Activated T-cell treated with anti-CD3 and anti-CD28 coated beads for 24 hours (primary cell): ENCODE data around the gene CYP1A2.

Source experiments
- DNase-seq: peaks from one replicate; pipeline ENCODE4 v3.0.0-alpha.2; 2020; ENCODE audit warnings: low read depth

Gene CYP1A2

GRCh38 chr15:74788683-74789151, 40.1 kb downstream of the CYP1A2 start:
- DNase-seq, result no peak

DNA sequence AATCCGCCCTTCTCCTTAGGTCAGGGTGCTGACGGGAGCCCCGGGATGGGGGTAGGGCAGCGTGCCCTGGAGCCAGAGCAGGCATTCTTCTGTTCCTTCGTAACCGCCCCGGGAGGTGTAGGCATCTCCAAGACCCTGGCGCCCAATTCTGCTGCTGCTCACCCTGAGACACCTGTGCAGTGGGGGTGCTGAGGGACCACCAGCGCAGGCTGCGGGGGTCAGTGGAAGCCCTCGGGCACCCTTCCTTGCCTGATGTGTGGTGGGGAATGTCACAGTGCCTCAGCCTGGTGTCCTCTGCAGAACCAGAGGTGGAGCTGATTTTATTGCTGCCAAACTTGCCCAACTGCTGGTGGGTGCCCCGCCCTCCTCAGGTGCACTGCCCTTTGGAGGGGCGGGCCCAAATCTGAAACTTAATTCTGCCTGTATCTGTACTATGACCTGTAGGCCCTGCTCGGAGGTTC, 40.6 kb downstream of the CYP1A2 start:
- DNase-seq, result no peak

DNA sequence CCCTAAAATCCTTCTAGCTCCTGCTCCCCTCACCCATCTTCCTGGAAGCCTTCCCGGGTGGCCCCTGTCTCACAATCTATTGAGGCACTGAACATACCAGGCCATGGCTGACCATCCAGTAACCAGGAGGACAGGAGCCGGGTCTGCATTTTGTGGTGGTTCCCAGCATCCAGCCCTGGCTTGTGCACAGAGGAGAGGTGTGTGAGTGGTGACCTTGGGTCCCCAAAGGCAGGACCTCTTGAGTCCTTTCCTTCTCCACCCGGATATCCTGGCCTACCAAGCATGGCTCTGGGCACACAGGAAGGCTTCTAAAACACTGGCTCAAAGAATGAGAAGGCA, 41.1 kb downstream of the CYP1A2 start:
- DNase-seq, result no peak

DNA sequence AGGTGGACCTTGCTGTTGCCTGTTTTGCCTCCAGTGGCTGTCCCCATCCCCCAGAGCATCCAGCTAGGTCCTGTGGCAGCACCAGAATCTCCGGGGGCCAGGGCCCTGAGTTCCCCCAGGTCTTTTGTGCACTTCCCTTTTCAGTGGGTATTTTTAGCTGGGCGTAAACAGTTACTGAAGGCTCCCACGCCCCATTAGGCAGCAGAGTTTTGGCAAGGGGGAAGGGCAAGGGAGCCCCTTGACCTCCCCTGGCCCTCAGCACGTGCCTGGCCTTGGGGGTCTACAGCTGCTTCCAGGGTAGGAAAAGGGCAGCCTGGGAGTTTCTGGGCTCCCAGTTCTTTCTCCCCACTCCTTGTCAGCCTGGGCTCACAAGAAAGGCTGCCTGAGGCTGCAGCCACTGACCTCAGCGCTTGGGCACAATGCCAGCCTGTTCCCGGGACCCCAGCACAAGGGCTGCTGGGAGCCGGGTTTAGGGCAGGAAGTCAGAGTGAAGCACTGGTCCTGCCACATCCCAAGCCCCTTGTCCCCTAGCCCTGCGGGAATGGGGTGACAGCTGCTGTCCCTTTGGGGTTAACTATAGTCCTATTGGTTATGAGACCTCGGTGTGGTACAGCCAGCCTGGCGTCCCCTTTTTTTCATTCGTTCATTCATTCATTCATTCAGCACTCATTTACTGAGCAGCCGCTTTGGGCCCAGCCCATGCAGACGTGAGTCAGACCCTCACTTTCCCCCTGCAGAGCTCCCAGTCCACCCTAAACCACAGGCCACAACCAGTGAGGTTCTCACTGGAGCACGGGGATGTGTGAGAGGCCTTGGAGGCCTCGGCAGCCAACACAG, 41.7 kb downstream of the CYP1A2 start:
- DNase-seq, result no peak

GRCh38 chr15:74791007-74791406, 42.4 kb downstream of the CYP1A2 start:
- DNase-seq, result no peak

- no peak for DNase-seq
Observed at GRCh38 chr15:74791667-74792066, 43.0 kb downstream of the CYP1A2 start.

DNA sequence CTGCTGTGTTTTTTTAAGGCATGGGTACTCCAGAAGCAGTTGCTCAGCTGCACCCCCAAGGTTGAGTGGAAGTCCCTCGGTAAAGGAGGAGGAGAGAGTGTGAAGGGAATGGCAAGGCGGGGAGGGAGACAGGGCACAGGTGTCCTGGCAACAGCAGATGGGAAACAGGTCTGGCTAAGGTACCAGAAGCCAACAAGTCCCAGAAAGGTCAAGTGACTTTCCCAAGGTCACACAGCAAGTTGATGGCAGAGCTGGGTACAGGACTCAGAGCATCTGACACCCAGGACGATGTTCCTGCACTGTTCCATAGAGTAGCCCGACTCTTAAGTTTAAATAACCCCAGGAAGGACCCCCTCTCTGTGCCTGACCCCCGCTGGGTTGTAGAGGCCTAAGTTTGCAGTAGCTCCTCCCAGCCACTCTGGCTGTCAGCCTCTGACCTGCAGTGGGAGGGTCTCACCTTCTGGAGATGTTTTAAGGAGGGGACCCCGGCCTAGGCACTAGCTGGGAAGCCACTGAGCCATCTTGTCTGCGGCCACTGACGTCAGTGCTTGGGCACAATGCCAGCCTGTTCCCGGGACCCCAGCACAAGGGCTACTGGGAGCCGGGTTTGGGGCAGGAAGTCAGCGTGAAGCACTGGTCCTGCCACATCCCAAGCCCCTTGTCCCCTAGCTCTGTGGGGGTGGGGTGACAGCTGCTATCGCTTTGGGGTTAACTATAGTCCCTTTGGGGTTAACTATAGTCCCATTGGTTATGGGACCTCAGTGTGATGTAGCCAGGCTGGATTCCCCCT, 43.8 kb downstream of the CYP1A2 start:
- DNase-seq, result no peak

DNA sequence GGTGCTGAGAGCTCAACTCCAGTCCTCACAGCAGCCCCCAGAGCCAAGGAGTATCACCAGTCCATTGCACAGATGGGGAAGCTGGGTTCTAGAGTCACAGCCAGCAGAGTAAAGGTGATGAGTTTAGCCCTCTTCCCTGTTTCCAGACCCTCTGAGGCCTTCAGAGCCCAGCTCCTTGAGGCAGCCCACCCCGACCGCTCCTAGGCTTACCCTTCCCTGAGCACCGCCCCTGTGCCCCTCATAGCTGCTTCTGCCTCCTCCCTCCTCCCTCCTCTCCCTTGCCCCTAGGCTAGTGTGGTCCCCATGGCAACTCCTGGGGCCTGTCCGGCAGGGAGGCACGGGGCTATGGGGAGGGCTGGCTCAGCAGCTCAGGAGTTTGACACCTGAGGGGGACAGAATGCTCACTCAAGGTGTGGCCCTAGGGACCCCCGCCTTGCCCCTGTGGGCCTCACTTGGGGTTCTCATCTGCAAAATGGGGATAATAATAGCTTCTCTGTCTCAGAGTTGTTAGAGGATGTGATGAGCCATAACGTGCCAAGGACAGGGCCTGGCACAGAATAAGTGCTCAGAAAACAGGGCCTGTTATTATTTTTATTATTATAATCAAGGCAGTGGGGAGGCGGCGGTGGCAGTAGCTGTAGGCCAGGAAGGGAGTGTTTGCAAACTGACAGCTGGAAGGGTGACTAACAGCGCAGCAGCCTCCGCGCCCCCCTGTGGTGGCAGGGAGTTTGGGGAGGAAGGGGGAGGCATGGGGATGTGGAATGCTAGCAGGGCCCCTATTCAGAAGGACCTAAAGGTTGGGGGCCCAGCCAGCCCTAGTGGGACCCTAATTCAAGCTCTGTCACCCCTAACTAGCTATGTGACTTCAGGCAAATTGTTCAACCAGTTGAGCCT, 44.7 kb downstream of the CYP1A2 start:
- DNase-seq, result no peak

- no peak for DNase-seq
Observed at GRCh38 chr15:74794248-74794969, 45.8 kb downstream of the CYP1A2 start.

- no peak for DNase-seq
Observed at GRCh38 chr15:74794970-74795349, 46.3 kb downstream of the CYP1A2 start.

DNA sequence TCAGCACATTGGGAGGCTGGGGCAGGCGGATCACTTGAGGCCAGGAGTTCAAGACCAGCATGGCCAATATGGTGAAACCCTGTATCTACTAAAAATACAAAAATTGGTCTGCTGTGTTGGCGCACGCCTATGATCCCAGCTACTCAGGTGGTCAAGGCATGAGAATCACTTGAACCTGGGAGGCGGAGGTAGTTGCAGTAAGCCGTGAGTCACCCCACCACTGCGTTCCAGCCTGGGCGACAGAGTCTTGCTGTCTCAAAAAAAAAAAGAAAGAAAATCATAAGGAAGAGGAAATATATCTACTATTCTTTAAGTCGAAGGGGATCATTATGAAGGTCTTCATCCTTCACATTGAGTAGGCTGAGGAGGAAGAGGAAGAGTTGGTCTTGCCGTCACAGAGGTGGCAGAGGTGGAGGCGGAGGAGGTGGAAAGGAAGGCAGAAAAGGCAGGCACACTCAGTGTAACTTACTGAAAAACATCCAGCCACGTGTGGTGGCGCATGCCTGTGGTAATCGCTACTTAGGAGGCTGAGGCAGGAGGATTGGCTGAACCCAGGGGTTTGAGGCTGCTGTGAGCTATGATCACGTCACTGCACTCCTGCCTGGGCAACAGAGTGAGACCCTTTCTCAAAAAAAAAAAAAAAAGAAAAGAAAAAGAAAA, 47.5 kb downstream of the CYP1A2 start:
- DNase-seq, result no peak

DNA sequence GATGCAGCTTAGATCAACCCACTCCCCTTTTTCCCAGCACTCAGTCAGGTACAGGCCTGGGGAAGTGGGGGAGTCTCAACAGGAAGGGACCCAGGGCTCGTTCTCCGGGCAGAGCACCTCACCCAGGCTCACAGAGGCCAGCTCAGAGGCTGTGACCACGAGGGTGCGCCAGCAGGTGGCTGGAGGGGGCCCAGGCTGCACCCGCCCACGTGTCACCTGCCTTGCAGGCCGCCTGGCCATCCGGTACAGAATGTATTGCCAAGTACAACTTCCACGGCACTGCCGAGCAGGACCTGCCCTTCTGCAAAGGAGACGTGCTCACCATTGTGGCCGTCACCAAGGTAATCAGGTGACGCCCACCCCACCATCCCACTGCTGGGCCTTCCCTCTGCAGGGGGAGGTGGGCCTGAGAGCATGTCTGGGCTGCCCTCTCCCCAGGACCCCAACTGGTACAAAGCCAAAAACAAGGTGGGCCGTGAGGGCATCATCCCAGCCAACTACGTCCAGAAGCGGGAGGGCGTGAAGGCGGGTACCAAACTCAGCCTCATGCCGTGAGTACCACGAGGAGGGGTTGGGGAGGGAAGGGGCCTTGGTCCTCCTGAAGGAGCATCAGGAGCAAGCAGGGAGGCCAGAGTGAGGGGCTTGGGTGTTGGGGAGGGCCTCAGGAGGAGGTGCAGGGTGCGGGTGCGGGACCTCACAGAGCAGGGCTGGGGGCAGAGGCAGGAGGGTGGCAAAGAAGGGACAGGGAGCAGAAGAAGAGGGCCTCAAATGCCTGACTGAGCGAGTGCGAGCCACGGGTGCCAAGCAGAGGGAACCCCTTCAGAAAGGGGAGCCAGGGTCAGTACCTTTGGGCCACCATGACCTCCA, 50.0 kb downstream of the CYP1A2 start:
- no peak for DNase-seq

- DNase-seq, result no peak
Observed at GRCh38 chr15:74799255-74799855, 50.7 kb downstream of the CYP1A2 start.

DNA sequence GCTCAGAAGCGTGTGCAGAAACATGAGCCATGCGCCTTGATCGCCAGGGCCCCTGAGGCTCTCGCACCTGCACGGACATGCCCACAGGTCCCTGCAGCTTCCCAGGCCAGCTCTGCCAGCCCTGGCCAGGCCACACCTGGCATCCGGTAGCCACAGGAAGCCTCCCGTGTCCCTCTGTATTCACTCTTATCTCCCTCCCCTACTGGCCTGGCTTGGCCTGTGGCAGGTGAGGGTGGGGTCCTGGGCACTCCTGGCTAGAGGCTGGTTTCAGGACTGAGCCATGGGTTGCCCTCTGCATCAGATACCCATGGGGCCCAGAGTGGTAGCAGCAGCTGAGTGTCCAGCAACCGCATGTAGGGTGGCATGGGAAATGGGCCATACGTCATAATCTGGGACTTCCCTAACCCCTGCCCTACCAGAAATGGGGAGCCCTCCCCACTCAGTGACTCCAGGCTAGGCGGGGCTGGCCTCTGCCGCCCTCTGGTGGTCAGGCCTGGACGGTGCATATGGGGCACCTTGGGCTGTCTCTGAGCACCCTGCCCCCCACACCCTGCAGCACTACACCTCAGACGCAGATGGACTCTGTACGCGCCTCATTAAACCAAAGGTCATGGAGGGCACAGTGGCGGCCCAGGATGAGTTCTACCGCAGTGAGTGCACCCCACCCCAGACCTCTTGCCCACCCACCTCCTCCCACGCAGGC, 51.4 kb downstream of the CYP1A2 start:
- peak; percentile 82 for DNase-seq

DNA sequence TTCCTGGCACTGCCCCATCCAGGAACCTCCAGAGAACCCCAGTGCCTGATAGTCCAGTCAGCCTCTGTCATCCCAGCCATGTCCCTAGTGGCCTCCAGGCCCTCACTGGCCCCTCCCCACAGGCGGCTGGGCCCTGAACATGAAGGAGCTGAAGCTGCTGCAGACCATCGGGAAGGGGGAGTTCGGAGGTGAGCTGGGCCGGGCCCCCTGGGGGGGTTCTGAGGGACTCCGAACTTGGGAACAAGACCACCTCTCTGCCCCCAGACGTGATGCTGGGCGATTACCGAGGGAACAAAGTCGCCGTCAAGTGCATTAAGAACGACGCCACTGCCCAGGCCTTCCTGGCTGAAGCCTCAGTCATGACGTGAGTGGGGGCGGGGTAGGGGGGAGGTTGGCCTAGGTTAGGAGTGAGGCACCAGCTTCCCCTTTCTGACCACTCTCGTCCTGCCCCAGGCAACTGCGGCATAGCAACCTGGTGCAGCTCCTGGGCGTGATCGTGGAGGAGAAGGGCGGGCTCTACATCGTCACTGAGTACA, 52.0 kb downstream of the CYP1A2 start:
- DNase-seq, result no peak

- no peak for DNase-seq
Observed at GRCh38 chr15:74801311-74801997, 52.8 kb downstream of the CYP1A2 start.

DNA sequence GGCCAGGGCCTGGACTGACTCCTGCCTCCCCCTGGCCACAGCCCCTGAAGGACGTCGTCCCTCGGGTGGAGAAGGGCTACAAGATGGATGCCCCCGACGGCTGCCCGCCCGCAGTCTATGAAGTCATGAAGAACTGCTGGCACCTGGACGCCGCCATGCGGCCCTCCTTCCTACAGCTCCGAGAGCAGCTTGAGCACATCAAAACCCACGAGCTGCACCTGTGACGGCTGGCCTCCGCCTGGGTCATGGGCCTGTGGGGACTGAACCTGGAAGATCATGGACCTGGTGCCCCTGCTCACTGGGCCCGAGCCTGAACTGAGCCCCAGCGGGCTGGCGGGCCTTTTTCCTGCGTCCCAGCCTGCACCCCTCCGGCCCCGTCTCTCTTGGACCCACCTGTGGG, 53.6 kb downstream of the CYP1A2 start:
- DNase-seq, result no peak

DNA sequence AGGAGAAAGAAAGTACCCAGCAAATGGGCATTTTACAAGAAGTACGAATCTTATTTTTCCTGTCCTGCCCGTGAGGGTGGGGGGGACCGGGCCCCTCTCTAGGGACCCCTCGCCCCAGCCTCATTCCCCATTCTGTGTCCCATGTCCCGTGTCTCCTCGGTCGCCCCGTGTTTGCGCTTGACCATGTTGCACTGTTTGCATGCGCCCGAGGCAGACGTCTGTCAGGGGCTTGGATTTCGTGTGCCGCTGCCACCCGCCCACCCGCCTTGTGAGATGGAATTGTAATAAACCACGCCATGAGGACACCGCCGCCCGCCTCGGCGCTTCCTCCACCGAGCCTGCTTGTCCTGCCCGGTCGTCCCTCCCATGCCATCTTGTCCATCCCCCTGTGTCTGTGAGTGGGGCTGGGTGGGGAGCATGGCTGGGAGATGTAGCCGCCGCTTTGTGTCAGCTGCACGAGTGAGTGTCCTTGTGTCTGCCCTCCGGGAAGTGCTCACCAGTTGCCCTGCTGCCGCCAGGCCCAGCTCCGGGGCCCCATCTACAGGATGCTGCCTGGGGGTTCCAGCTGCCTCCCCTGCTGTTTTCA, 54.3 kb downstream of the CYP1A2 start:
- DNase-seq, result no peak
